Large intestine (tissue), 3 donors: ENCODE data around the gene RFX2. TPM values are rescaled to one million over a fixed set of nuclear protein-coding genes. Genes with fewer than 3 reads are reported as not detected.
"Not testable (repeated sequence)": the region's sequence is repeated elsewhere in the genome, so short reads cannot be mapped to it uniquely, and the experiment has no call there.

Experiments
- DNase-seq, 2 donors: peaks; one replicate each; pipeline versions ENCODE4 v3.0.0 to v3.0.0-alpha.2; 2013
- H3K27ac ChIP-seq: one replicate; pipeline ENCODE4 v1.5.1; 2013; ENCODE audit warnings: low read length
- H3K27me3 ChIP-seq: 2 replicates; pipeline ENCODE4 v1.6.1; 2013; ENCODE audit warnings: low read length; ENCODE audit not compliant: control insufficient read depth, insufficient read depth
- H3K36me3 ChIP-seq: 2 replicates; pipeline ENCODE4 v1.6.1; 2013; ENCODE audit warnings: low read length; ENCODE audit not compliant: control insufficient read depth, insufficient read depth
- H3K4me1 ChIP-seq: one replicate; pipeline ENCODE4 v1.6.1; 2013; ENCODE audit warnings: low read length; ENCODE audit not compliant: control insufficient read depth, insufficient read depth
- H3K4me3 ChIP-seq: one replicate; pipeline ENCODE4 v1.5.1; 2013; ENCODE audit warnings: low read length
- H3K9me3 ChIP-seq: one replicate; pipeline ENCODE4 v1.6.1; 2013; ENCODE audit warnings: mild to moderate bottlenecking, low read depth, low read length, moderate library complexity; ENCODE audit not compliant: control insufficient read depth
- WGBS: methylation state at CpG from one replicate; pipeline ENCODE4 v1.1.5; 2013; ENCODE audit warnings: low lambda C conversion rate; ENCODE audit not compliant: insufficient coverage; 5-methylcytosine and 5-hydroxymethylcytosine counted together
- polyA plus RNA-seq: library from polyadenylated mRNA; unstranded; fragments of 120-200 nt; gene quantifications from one replicate; pipeline ENCODE4 v1.2.1, GENCODE V29; 2013

Gene RFX2
- polyA plus RNA-seq, 1 donor, result 13.1 TPM

GRCh38 chr19:5992756-5993155 lies 117.5 kb downstream of the RFX2 start:
- Histone ChIP-seq H3K27ac (peak overlapping the region; percentile 63), H3K4me1 (peaks cover 11% of the 10 kb centered on the region), H3K27me3 (no peaks in the 10 kb centered on the region), H3K36me3 (peaks cover 19% of the 10 kb centered on the region), H3K4me3 (no peak overlapping the region), H3K9me3 (peaks cover 6% of the 10 kb centered on the region)
- 100% methylated on average over 1 of the region's 11 CpGs for WGBS
- DNase-seq, result no peak

- no peaks in the 10 kb centered on the region for H3K27me3 ChIP-seq
- H3K27ac ChIP-seq, result no peak overlapping the region
- H3K4me1 ChIP-seq, result peaks cover 15% of the 10 kb centered on the region
- DNase-seq, result no peak
- H3K4me3 ChIP-seq, result no peak overlapping the region
- peaks cover 10% of the 10 kb centered on the region for H3K36me3 ChIP-seq
- no CpG with 5 or more reads among the region's 8 CpGs for WGBS
- H3K9me3 ChIP-seq, result peaks cover 6% of the 10 kb centered on the region
Measured at GRCh38 chr19:5991244-5991838, 119.0 kb downstream of the RFX2 start.

- 100% methylated on average over 1 of the region's 17 CpGs for WGBS
- Histone ChIP-seq H3K4me1 (peaks cover 15% of the 10 kb centered on the region), H3K9me3 (no peaks in the 10 kb centered on the region), H3K27me3 (no peaks in the 10 kb centered on the region), H3K27ac (no peak overlapping the region), H3K36me3 (peaks cover 6% of the 10 kb centered on the region), H3K4me3 (no peak overlapping the region)
- no peak for DNase-seq
Measured at GRCh38 chr19:5990289-5990797, 120.0 kb downstream of the RFX2 start.

- H3K4me1 ChIP-seq, result peaks cover 15% of the 10 kb centered on the region
- WGBS, result 42% methylated on average over 2 of the region's 8 CpGs
- no peak overlapping the region for H3K27ac ChIP-seq
- DNase-seq, result no peak
- no peaks in the 10 kb centered on the region for H3K9me3 ChIP-seq
- H3K4me3 ChIP-seq, result no peak overlapping the region
- no peaks in the 10 kb centered on the region for H3K27me3 ChIP-seq
- H3K36me3 ChIP-seq, result peaks cover 4% of the 10 kb centered on the region
Measured at GRCh38 chr19:5989388-5990074, 120.8 kb downstream of the RFX2 start.

- Histone ChIP-seq H3K4me1 (peaks cover 9% of the 10 kb centered on the region), H3K9me3 (no peaks in the 10 kb centered on the region), H3K4me3 (no peak overlapping the region), H3K27me3 (no peaks in the 10 kb centered on the region), H3K36me3 (peaks cover 4% of the 10 kb centered on the region), H3K27ac (no peak overlapping the region)
- no peak for DNase-seq
- WGBS, result no CpG with 5 or more reads among the region's 8 CpGs
Measured at GRCh38 chr19:5988517-5989387, 121.5 kb downstream of the RFX2 start.

- Histone ChIP-seq H3K27ac (no peak overlapping the region), H3K4me1 (peaks cover 4% of the 10 kb centered on the region), H3K27me3 (no peaks in the 10 kb centered on the region), H3K4me3 (no peak overlapping the region), H3K36me3 (no peaks in the 10 kb centered on the region), H3K9me3 (no peaks in the 10 kb centered on the region)
- WGBS, result no CpG with 5 or more reads among the region's 17 CpGs
- DNase-seq, result peak; percentile 72 to 82
Measured at GRCh38 chr19:5987077-5987818, 123.1 kb downstream of the RFX2 start.

GRCh38 chr19:5985837-5986236 lies 124.5 kb downstream of the RFX2 start:
- H3K27ac ChIP-seq, result not testable (repeated sequence)
- no CpG with 5 or more reads among the region's 5 CpGs for WGBS

GRCh38 chr19:5985098-5985783 lies 125.1 kb downstream of the RFX2 start:
- no CpG with 5 or more reads among the region's 12 CpGs for WGBS
- peaks cover 4% of the 10 kb centered on the region for H3K4me1 ChIP-seq
- no peak for DNase-seq
- H3K36me3 ChIP-seq, result no peaks in the 10 kb centered on the region
- no peak overlapping the region for H3K4me3 ChIP-seq
- no peak overlapping the region for H3K27ac ChIP-seq
- no peaks in the 10 kb centered on the region for H3K9me3 ChIP-seq
- no peaks in the 10 kb centered on the region for H3K27me3 ChIP-seq

More at GRCh38 chr19:5985837-5986236, 124.5 kb downstream of the RFX2 start:
- H3K27me3 ChIP-seq, H3K9me3 ChIP-seq, H3K4me3 ChIP-seq, H3K36me3 ChIP-seq, DNase-seq, H3K4me1 ChIP-seq: not testable (repeated sequence)

GRCh38 chr19:5984600-5984999 lies 125.7 kb downstream of the RFX2 start:
- H3K9me3 ChIP-seq, result no peaks in the 10 kb centered on the region
- peaks cover 4% of the 10 kb centered on the region for H3K4me1 ChIP-seq
- no peak overlapping the region for H3K27ac ChIP-seq
- H3K27me3 ChIP-seq, result no peaks in the 10 kb centered on the region
- H3K36me3 ChIP-seq, result no peaks in the 10 kb centered on the region
- no peak for DNase-seq
- WGBS, result 60% methylated on average over 1 of the region's 4 CpGs
- no peak overlapping the region for H3K4me3 ChIP-seq
